Stimulated activated CD4-positive, alpha-beta T cell treated with anti-CD3 and anti-CD28 coated beads, Interleukin-1b, Interleukin-23, amount 100 ng/mL, for 24 hours (primary cell): Measurements from ENCODE around the gene LRP1B.
"Not testable (repeated sequence)": the region's sequence is repeated elsewhere in the genome, so short reads cannot be mapped to it uniquely, and the experiment has no call there.

ENCODE experiments used
- DNase-seq, 4 experiments: peaks; one replicate each; pipeline ENCODE4 v3.0.0-alpha.2; 2020; ENCODE audit warnings: low read depth in 4 of 4, low spot score in 1 of 4

LRP1B gene

DNA sequence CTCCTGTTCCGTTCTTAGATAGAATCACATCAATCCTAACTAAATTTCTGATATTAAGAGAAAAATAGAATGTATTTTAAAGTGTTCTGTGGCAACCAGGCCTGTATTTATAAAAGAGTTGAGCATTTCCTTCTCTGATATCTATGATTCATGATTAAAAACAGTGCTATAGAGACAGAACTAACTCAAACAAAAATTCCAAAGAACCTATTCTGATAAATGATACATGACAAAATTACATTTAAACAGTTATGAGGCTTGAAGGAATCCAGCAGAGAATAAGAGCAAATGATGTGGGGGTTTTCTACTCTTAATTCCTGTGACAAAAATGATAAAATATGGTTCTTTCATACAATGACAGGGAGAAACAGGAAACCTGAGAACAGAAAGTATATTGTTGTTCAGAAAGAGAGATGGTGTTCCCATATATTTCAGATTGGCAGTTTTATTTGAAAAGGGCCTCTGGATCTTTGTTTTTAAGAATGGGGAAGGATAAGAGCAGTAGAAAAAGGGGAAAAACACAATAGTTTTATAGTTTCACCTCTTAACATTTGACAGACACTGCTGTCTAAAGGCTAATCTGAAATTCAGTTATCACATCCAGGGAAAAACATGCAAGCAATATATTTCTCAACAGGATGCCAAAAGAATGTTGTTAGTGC, 944.3 kb downstream of the LRP1B start:
- DNase-seq: no peak

DNA sequence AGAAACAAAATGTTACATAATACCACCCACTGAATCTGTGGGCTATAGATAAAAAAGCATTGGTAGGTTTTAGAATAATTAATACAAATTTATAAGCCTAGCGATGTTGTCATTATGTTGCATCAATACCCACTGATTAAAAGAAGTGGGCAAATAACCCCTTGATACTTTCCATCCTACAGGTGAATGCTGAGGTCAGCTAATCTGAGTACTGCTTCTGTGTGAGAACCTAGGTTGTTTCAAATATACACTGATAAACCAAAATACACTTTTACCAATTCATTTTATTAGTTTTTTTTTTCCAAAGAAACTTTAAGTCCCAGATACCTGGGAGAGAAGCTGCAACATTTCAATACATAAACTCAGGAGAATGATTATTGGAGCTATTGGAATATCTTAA, 948.6 kb downstream of the LRP1B start:
- DNase-seq: no peak

DNA sequence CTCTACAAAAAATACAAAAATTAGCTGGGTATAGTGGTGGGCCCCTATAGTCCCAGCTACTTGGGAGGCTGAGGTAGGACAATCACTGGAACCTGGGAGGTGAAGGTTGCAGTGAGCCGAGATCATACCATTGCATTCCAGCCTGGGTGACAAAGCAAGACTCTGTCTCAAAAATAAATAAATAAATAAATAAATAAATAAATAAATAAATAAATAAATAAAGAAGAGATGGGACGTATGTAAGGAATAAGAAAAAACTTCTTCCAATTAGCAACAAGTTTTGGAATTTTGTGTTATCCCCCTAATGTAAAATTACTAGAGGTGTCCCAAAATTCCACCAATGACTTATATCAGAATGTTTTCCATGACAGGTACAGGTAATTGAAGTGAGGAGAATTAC, 961.7 kb downstream of the LRP1B start:
- DNase-seq: not testable (repeated sequence)

DNA sequence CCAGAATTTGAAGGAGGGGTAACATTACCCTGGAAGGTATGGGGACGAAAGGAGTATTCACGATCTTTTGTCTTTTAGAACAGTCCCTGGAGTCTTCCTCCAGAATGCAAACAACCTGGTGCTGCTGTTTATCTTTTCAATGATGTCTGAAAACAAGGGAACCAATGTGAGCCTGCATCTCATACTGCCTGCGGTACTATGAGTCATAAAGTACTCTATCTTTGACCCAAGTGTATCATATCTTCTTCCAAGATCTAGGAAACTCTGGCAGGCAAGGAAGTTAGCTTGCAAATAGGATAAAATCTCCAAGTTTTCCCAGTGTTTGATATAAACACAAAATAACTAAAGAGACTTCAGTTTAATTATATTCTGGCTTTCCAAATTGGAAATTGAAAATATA, 968.5 kb downstream of the LRP1B start:
- DNase-seq: no peak

DNA sequence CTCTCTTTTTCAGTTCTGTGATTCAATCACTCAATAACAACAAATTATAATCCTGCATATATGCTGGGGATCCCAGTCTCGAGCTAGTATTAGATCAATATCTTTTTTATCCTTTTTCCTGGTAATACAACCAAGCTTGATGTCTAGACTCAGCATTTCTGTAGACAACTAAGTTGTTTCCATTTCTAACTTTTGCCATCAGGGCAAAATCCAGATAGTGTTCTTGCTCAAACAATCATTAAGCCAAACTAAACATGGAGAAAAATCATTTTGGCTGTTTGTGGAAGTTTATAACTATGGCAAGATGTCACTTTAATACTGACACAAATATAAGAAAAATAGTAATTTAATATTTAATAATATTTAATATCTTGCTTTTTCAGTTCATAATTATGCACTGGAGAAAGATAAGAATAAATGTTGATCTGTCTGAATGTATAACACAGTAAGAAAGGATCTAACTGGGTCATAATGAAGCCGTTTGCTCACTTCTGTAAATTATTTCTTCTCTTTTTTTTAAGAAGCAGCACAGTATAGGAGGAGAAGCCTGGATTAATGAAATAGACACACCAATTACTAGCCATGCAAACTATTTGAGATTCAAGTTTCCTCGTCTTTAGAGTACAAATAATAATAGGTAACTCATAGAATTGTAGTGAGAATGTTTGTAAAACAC, 979.1 kb downstream of the LRP1B start:
- no peak for DNase-seq

DNA sequence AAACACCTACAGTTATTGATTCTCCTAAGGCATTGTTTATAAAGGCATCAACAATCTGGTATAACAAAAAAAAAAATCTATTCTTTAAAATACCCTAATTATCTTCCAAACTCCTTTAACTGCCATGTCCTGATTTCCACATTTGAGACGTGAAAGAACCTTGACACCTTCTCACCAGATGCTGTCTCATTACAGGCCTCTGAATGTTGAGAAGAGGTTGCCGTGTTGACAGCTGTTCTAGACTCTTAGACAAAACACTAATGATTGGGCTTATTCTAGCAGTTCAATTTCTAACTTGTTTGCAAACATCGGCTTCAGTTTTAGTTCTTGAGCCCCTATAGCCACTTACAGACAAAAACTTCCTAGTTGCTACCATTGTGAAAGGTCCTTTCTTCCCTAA, 988.8 kb downstream of the LRP1B start:
- DNase-seq: no peak

DNA sequence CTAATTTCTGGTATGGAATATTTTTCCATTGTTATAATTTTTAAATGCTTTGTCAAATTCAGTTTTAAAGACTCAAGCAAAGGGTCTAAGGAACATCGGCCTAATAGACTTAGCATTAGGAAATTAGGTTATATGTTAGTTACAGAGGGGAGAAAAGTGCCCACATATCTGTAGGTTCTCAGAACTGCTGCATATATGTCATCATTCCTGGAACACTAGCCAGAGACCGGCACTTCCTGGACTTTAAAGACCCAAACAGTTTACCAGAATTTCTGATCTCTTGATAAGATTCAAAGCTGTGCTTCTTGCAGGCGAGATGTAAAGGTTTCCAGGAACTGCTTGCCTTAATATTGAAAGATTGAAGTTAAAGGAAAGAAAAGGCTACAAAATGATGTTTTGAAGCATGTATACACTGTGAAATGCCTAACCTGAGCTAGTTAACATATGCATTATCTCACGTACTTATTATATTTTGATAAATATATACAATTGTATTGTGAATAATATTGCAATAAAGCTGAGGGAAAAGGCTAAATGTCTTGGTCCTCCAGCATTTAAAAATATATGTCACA, 993.6 kb downstream of the LRP1B start:
- no peak for DNase-seq

DNA sequence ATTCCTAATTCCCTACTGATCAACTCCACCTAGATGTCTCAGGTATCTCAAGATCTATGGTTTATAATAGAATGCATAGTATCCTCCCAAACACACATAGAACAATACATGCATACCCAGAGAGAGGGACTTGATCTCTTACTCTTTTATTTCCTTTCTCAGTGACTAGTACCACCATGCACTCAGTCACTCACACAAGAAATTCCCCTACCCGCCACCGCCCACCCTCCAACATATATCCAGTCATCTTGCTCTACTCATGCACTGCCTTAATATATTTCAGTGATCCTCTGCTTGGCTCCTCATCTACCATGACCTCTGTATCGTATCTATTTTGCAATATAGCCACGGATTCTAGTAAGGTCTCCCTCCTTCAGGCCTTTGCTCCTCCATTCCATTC, 996.9 kb downstream of the LRP1B start:
- DNase-seq: no peak

DNA sequence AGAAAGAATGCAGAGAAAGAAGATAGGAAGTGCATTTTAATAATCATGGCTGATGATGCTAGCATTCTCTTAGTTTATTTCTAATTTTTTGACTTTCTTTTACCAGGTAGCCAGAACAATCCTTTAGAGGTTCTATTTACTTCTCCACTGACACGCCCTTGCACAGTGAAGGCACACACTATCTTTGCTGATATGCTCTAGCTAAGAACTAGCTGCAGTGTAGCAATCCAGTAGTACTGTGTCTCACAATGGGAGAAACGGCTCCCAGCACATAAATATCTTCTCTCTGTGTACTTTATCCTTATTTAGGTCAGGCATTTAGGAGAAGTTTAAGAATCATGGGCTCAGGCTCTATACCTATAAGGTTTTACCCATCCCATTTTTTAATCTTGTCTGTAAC, 1005.4 kb downstream of the LRP1B start:
- DNase-seq: no peak

DNA sequence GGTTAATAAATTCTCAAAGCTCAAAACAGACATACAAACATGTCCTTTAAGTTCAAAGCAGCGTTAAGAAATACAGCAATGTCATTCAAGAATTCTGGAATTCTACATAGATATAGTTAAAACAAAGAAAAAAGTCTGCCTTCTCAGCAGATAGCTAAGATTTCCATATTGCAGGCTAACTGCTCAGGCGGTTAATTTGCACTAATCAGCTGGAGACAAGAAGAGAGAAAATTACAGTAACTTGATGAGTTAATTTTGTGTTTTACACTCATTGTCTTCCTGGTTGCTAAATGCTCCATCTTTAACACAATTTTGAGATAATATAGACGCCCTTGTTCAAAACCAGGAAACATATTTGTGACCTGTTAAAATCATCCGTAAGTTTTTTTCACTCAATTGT, 1012.0 kb downstream of the LRP1B start:
- no peak for DNase-seq

DNA sequence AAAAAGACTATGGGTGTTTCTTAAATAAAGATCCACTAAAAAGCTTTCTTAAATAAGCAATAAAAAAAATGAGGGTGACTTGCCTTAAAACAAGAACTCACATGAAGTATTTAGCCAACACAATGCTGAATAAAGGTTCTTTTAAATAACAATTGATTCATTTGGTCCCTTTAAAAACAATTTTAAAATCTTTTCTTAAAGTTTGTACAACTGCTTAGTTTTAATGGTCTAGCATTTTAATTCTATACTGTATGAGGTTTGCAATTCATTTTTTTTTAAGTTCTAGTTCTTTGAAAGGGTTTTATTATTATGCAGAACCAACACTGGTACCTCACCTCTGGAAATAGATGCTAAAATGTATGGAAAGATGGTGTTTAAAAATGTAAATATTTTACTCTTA, 1017.5 kb downstream of the LRP1B start:
- no peak for DNase-seq

DNA sequence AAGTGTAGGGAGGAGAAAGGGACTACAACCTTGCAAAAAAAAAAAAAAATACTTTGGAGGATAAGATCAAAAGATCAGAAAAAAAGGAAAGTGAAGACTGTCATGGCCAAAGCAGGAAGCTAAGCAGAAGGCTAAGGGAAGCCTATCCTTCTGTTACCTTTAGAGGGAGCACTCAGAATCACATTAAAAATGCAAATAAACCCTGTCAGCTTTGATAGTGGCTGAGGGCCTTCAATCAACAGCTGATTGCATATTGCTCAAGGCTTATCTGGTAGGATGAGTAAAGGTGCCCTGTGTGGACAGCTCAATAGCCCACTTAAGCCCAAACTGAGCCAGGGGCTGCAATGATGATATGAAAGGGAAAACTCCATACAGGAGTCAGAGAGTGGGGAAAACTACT, 1021.2 kb downstream of the LRP1B start:
- no peak for DNase-seq

DNA sequence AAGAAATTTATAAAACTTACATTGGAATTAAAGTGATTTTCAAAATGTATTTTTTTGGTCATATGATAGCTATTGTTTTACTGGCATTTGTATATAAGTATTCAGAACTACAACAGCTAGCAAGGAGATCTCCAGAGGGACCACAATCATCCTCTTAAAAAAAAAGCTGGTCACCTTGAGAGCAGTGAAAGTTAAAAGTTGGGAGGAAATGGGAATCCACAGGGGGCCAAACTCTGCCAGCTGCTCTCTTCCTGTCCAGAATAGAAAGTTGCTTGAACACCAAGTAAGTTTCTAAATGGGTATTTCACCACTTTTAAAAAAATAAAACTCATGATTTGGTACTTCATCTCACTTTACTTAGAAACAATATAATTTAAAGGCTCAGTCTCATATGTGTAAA, 1025.1 kb downstream of the LRP1B start:
- DNase-seq: no peak

DNA sequence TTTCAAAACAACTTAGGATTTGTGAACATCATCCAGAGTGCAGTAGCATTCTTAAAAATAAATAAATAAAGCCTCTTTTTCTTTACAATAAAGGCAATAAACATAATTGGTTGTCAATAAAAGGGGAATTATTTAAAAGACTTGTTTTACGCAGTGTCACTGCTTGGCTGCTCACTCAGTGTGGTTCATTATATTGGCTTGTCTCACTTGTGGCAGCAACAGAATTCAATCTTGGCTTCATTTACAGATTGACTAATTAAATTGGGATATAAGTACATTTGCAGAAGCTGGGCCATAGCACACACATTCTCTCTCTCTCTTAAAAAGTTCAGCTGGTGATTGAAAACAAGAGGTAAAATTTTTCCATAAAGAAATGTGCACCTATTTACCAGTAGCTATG, 1027.6 kb downstream of the LRP1B start:
- DNase-seq: no peak

DNA sequence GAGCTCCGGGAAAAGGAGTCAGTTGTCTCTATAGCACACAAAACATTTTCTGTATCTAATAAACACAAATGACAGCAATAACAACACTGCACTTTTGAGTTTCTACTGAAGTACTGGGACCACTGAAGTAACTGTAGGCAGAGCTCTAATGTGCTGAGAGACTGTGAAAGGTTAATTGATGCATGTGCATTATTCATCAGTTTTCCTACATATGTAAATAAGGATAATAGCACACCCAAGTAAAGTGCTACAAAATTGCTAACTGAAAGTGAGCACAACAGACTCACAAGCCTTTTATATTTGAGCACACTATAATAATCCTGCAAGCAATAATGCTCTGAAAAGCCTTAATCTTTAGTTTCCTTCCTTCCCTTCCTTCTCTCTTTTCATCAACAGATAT, 1051.6 kb downstream of the LRP1B start:
- DNase-seq: no peak

DNA sequence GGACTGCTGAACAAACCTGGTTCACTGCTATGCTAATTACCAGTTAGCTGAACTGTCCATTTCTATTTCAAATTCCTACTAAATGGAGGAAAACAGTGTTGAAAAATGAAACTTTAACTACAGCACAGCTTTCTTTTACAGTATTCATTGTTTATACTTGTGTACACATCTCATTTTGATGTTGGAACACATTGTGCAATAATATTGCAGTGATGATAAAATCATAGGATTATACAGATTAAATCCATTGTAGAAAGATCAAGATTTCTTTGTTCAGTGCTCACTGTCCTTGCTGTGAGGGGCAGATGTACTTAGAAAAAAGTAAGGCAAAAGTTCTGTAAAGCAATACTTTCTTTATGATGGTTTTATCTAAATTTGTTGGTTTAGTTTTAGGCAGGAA, 1055.1 kb downstream of the LRP1B start:
- DNase-seq: no peak

DNA sequence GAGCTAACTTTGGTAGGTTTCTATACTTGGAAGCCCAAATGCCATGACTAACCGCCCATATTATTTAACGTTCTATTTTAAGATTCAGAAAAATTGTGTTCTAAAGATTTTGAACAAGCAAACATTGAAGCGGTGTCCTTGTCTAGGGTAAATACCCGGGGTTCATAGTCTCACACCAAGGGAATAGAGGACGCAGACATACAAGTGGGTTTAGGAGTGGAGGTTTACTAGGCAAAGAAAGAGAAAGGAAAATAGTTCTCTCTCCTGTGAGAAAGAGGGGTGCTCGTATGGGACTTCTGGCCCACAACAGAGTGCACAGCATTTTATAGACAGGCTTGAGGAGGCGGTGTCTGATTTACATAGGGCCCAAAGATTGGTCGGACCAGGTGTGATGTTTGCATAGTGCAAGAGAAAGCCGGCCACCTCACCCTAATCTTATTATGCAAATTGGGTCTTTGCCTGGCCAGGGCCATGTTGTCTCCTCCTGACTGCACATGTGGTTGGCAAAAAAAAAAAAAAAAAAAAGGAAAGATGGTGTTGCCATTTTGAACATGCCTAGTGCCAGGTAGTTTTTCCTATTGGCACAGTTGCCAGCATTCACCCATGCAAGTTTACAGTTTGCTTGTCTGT, 1062.6 kb downstream of the LRP1B start:
- DNase-seq: no peak

DNA sequence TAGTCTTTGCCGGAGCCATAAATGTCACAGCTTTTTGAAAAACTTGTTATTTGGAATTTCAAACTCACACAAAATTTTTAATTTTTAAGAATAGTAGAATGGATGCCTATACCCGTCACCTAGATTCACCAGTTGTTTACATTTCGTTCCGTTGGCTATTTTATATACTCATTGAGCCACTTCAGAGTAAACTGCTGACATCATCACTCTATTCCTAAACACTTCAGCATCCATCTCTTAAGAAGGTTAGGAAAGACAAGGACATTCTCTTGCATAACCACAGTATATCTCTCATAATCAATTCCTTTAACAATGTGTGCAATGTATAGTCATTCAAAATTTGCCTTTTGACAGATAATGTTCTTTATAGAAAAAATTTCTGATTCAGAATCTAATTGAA, 1065.8 kb downstream of the LRP1B start:
- DNase-seq: no peak

DNA sequence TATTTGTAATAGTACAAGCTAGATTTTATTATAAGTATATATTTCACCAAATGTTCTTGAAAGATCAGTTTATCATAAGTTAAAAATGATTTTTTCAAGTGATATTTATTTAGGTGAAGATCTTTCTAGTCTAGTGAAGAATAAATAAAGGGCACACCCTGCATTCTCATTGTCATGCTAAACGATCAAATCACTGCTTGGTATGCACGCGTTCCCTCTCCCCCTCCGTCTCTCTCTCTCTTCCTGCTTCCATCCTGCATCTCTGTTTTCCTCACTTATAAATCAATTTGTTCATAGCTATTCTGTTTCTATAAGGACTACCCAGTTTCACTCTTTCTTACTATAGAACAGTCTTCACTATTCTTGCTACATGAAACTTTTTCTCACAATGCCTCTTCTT, 1067.4 kb downstream of the LRP1B start:
- no peak for DNase-seq

DNA sequence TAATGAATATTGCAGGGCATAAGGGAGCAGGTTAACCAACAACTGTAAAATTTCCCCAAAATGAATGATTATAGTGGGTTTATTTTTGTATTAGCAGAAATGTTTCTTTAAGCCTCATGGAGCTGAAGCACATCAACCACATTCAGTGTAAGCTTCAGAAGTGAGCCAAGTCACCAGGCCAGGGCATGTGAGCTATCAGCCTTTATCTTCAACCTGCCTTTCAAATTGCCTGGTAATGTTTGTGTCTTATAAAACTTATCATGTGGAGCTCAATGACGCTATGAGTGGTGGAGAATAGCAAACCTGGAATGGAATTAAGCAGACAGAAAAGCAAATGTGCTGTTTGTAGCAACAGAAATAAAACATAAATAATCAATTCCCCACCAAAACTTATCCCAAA, 1068.4 kb downstream of the LRP1B start:
- no peak for DNase-seq

DNA sequence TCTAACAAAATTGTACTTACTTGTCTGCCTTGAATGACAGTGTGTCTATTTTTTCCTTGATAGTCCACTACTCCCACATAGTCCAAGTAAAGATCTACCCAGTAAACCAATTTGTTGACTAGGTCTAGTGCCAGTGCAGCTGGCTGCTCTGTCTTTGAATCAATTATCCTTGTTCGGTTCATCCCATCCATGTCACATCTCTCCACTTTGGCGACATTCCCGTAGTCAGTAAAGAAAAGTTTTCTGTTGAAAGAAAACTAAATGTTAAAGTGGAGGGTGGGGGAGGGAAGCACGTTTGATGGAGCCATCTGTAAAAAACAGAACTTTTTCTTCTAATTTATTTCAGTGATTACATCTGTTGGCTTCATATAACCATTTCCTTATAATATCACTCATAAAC, 1068.8 kb downstream of the LRP1B start:
- DNase-seq: no peak

DNA sequence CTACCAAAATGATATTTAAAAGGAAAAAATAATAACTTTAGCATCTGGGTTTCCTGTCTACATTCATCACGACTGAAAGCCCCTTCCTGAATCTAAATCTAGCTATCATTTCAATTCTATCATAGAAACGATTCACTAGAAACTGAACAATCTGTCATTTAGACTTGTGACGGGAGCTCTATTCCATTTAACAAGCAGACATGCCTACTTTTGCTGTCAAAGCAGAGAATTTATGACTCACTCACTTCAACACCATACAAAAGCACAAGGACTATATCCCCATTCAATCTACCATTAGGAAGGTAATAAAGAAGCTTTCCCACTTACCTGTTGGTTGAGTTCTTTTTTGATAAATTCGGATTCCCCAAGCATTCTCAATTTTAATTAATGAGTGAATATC, 1072.3 kb downstream of the LRP1B start:
- DNase-seq: no peak
